Measurements from ENCODE around the gene BATF.

The BATF gene

GRCh38 chr14:75545907-75546306 is 23.6 kb downstream of the BATF start:
- H3K36me3 ChIP-seq (replicated peaks; ENCODE audit: insufficient read depth, low read length), result no peaks in the 10 kb centered on the region
- H2AFZ ChIP-seq (ENCODE audit: low read length), result no peak overlapping the region
- no peak overlapping the region for H3K9ac ChIP-seq (ENCODE audit: low read length)

DNA sequence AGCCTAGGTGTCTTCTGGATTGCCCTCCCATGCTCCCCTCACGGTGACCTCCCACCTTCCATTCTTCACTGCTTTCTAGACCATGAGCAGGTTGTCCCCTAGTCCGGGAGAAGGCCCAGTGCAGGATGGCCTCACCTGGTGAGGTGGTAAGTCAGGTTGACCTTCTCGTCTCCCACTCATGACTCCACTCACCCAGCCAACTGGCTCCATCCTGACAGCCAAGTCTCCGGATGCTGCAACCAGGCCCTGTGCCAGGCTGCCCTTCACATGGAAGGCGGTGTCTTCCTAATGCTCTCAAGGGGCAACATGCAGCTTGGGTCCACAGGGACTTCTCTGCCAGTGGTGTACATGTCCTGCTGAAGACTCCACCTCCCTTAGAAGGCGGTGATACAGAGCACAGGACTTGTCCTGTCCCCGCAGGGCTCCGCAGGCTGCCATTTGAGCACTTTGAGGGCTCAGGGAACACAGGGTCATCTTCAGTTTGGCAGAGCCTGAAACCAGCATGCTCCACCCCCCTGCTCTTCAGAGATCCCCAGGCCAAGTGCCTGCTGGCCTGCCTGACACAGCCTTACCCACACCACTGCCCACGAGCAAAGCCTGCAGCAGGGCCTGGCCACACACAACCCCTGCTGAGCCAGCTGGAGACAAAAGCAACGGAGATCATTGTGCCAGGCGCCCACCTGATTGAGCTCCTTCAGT is 25.4 kb downstream of the BATF start:
- Histone ChIP-seq H3K4me2 (ENCODE audit: low read depth, low read length) (no peak overlapping the region), H3K27me3 (replicated peaks; ENCODE audit: insufficient read depth, low read length) (no peaks in the 10 kb centered on the region), H4K20me1 (ENCODE audit: insufficient read depth, low read length) (no peaks in the 10 kb centered on the region), H3K9me2 (replicated peaks; ENCODE audit: insufficient read depth, low read length) (no peaks in the 10 kb centered on the region), H2AFZ (ENCODE audit: low read length) (no peak overlapping the region), H3K9ac (ENCODE audit: low read length) (no peak overlapping the region), H3K9me3 (replicated peaks; ENCODE audit: insufficient read depth, low read length) (no peaks in the 10 kb centered on the region), H3K4me3 (ENCODE audit: low read length) (no peak overlapping the region), H3F3A (ENCODE audit: insufficient read depth, low read length) (no peaks in the 10 kb centered on the region), H3K79me2 (ENCODE audit: low read length) (no peaks in the 10 kb centered on the region), H3K36me3 (replicated peaks; ENCODE audit: insufficient read depth, low read length) (no peaks in the 10 kb centered on the region), H3K4me1 (ENCODE audit: low read length) (no peaks in the 10 kb centered on the region), H3K27ac (ENCODE audit: low read length) (no peak overlapping the region)
- DNase-seq, result no peak
- TF ChIP-seq EZH2 (optimal IDR thresholded peaks at IDR 0.05; ENCODE audit: low read depth, low read length) (no peak), EZH2phosphoT487 (IDR thresholded peaks at IDR 0.05; ENCODE audit: low read length) (no peak)
- TF ChIP-seq, protein P1, sequence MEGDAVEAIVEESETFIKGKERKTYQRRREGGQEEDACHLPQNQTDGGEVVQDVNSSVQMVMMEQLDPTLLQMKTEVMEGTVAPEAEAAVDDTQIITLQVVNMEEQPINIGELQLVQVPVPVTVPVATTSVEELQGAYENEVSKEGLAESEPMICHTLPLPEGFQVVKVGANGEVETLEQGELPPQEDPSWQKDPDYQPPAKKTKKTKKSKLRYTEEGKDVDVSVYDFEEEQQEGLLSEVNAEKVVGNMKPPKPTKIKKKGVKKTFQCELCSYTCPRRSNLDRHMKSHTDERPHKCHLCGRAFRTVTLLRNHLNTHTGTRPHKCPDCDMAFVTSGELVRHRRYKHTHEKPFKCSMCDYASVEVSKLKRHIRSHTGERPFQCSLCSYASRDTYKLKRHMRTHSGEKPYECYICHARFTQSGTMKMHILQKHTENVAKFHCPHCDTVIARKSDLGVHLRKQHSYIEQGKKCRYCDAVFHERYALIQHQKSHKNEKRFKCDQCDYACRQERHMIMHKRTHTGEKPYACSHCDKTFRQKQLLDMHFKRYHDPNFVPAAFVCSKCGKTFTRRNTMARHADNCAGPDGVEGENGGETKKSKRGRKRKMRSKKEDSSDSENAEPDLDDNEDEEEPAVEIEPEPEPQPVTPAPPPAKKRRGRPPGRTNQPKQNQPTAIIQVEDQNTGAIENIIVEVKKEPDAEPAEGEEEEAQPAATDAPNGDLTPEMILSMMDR (IDR thresholded peaks at IDR 0.05; ENCODE audit: low read length), result no peak

More at GRCh38 chr14:75545907-75546306, 23.6 kb downstream of the BATF start:
- no peaks in the 10 kb centered on the region for H3K9me3 ChIP-seq (replicated peaks; ENCODE audit: insufficient read depth, low read length)
- H3K9me2 ChIP-seq (replicated peaks; ENCODE audit: insufficient read depth, low read length), result no peaks in the 10 kb centered on the region
- H3K4me3 ChIP-seq (ENCODE audit: low read length), result no peak overlapping the region
- no peak for DNase-seq
- no peaks in the 10 kb centered on the region for H3K4me1 ChIP-seq (ENCODE audit: low read length)
- H3F3A ChIP-seq (ENCODE audit: insufficient read depth, low read length), result no peaks in the 10 kb centered on the region
- H3K4me2 ChIP-seq (ENCODE audit: low read depth, low read length), result no peak overlapping the region
- no peak overlapping the region for H3K27ac ChIP-seq (ENCODE audit: low read length)
- no peaks in the 10 kb centered on the region for H3K27me3 ChIP-seq (replicated peaks; ENCODE audit: insufficient read depth, low read length)
- H3K79me2 ChIP-seq (ENCODE audit: low read length), result no peaks in the 10 kb centered on the region
- TF ChIP-seq, protein P1 (IDR thresholded peaks at IDR 0.05; ENCODE audit: low read length), result no peak
- TF ChIP-seq EZH2phosphoT487 (IDR thresholded peaks at IDR 0.05; ENCODE audit: low read length), result no peak
- TF ChIP-seq EZH2 (optimal IDR thresholded peaks at IDR 0.05; ENCODE audit: low read depth, low read length), result no peak
- H4K20me1 ChIP-seq (ENCODE audit: insufficient read depth, low read length), result no peaks in the 10 kb centered on the region

- no peaks in the 10 kb centered on the region for H4K20me1 ChIP-seq (ENCODE audit: insufficient read depth, low read length)
- H2AFZ ChIP-seq (ENCODE audit: low read length), result no peak overlapping the region
- H3K9ac ChIP-seq (ENCODE audit: low read length), result no peak overlapping the region
- no peak overlapping the region for H3K4me2 ChIP-seq (ENCODE audit: low read depth, low read length)
- H3K9me2 ChIP-seq (replicated peaks; ENCODE audit: insufficient read depth, low read length), result no peaks in the 10 kb centered on the region
- no peaks in the 10 kb centered on the region for H3K79me2 ChIP-seq (ENCODE audit: low read length)
- no peak for DNase-seq
- H3K27me3 ChIP-seq (replicated peaks; ENCODE audit: insufficient read depth, low read length), result no peaks in the 10 kb centered on the region
- H3K4me3 ChIP-seq (ENCODE audit: low read length), result no peak overlapping the region
- H3K36me3 ChIP-seq (replicated peaks; ENCODE audit: insufficient read depth, low read length), result no peaks in the 10 kb centered on the region
- no peaks in the 10 kb centered on the region for H3F3A ChIP-seq (ENCODE audit: insufficient read depth, low read length)
- TF ChIP-seq, protein P1 (IDR thresholded peaks at IDR 0.05; ENCODE audit: low read length), result no peak
- no peak for TF ChIP-seq EZH2phosphoT487 (IDR thresholded peaks at IDR 0.05; ENCODE audit: low read length)
- TF ChIP-seq EZH2 (optimal IDR thresholded peaks at IDR 0.05; ENCODE audit: low read depth, low read length), result no peak
- H3K4me1 ChIP-seq (ENCODE audit: low read length), result no peaks in the 10 kb centered on the region
- H3K9me3 ChIP-seq (replicated peaks; ENCODE audit: insufficient read depth, low read length), result no peaks in the 10 kb centered on the region
- H3K27ac ChIP-seq (ENCODE audit: low read length), result no peak overlapping the region
Observed at GRCh38 chr14:75548544-75548943, 26.3 kb downstream of the BATF start.

Measured in MM.1S (cell line).